HG03103 (cell line): ENCODE measurements around the gene RUFY4.
"Not testable (repeated sequence)": the region's sequence is repeated elsewhere in the genome, so short reads cannot be mapped to it uniquely, and the experiment has no call there.

ENCODE experiments used
- ATAC-seq: cut with Tn5 transposase; IDR thresholded peaks from one replicate; pipeline ENCODE4 v1.9.1; 2021; ENCODE audit warnings: low read depth; ENCODE audit not compliant: unreplicated experiment

Gene RUFY4, protein sequence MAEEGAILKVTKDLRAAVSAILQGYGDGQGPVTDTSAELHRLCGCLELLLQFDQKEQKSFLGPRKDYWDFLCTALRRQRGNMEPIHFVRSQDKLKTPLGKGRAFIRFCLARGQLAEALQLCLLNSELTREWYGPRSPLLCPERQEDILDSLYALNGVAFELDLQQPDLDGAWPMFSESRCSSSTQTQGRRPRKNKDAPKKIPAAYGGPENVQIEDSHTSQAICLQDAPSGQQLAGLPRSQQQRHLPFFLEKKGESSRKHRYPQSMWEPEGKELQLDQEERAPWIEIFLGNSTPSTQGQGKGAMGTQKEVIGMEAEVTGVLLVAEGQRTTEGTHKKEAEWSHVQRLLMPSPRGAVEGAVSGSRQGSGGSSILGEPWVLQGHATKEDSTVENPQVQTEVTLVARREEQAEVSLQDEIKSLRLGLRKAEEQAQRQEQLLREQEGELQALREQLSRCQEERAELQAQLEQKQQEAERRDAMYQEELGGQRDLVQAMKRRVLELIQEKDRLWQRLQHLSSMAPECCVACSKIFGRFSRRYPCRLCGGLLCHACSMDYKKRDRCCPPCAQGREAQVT

DNA sequence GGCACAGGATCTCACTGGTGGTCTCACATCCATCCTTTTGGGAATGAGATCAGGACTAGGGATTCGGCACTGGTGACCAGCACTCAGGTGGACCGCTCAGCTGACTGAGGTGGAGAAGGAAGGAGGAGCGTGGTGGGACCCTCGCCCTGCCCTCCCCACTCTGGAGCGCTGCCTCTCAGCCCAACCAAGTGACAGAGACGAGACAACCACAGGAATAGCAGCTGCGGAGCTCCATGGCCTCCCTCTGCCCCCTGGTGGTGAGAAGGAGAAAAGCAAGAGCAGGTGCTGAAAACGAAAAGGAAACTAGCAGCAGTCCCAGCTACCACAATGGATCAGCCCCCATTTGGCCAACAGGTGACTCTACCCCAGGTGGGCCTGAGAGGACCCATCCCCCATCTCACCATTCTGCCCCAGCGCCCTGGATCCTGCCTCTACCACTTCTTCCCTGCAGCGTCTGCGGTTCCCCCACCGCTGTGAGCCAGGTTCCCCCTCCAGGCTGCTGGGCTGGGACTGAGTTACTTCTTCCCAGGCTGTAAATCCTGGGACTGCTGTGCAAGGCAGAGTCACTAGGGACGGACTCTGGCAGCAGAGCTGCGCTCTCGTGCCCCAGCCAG, at the start of gene RUFY4:
TSS of gene RUFY4 (plus strand) at position 533 of the 614 bp plus-strand sequence. CDS start 1,353 bp downstream, outside the sequence.
- not testable (repeated sequence) for ATAC-seq

DNA sequence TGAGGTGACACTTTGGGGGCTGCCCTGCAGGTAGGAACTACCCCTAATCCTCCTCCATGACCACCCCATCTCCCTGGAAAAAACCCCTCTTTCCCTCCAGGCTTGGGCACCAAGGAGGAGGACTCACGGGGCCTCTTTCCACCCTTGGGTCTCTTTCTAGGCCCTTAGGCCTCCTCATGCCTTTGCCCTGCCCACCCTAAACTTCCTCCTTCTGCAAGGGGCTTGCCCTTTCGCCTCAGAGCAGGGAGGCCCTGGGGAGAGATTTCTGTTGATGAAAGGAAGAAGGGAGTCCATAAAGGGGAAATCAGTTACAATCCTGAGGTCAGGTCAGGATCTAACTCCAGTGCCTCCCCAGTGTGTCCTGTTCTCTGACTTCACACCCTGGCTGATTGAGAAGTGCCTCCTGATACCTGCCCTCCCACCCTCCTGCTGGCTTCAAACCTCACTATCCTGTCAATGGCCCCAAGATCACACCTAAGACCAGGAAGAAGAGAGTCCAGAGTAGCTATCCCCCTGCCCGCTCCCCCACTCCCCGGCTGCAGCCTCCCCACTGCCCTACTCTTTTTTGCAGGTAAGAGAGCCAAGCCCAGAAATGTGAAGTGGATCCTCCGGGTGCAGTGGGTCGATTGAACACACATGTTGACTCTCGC, 49.5 kb upstream of the RUFY4 start:
- no peak for ATAC-seq

DNA sequence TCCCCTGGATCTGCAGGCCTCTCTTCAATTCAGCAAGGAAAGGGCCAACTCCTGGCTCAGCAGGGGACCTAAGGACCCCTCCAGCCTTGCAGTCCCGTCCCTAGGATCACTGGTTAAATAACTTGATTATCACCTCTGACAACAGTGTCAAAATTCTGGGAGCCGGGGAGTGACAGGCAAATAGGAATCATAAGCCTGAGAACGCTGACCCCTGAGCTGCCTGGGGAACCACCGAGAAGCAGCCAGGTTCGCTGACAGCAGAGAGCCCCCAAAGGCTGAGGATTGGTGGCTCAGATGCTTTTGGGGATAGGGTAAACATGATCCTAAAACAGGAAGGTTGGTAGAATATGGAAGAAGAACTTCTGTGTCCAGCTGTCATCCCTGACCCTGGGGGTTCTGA, 48.8 kb upstream of the RUFY4 start:
- ATAC-seq, result no peak

DNA sequence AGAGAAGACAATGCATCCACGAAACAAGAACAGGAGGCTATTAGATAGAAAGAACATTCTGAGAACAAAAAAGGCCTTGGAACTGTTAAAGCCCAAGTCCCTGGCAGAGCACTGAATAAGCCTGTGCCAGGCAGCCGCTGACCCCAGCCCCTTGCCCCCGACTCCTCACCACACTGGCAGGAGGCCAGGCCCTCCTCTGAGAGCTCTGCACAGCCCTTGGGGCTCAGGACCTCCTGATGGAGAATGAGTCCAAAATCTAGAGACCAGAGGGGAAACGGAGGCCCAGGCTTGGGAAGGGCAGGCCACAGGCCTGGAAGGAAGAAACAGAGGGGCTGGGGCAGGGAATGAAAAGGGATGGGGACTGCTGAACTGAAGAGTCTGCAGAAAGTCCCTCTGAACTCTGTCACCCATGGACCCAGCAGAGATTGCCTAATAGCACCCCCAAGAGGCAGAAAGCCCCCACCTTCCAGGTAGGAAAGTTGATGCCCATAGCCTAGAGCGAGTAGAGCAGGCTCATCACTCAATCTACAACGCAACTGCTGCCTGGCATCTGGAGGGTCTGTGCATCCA, 48.0 kb upstream of the RUFY4 start:
- ATAC-seq, result no peak

DNA sequence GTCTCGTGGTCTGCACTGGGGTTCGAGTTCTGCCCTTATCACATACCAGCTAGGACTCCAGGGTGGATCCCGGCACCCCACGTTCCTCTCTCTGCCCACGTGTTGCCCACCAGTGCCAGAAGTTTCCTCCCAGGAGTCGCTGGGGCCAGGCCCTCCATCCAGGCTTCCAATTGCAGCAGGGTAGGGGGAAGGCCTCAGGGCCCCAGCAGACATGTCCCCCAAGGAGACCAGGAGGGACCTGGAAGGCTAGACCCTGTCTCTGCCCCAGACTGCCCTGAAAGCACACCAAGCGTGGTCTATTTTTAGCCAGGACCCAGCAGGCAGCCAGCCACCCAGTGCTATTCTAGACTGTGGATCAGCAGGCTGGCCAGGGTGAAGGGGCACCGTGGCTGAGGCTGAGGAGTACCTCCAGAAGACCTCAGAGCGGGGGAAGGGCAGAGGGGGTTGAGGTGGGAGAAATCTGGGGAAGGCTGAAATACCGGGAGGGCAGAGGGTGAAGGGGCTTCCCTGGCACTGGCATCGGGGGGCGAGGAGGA, 47.4 kb upstream of the RUFY4 start:
- ATAC-seq, result no peak

DNA sequence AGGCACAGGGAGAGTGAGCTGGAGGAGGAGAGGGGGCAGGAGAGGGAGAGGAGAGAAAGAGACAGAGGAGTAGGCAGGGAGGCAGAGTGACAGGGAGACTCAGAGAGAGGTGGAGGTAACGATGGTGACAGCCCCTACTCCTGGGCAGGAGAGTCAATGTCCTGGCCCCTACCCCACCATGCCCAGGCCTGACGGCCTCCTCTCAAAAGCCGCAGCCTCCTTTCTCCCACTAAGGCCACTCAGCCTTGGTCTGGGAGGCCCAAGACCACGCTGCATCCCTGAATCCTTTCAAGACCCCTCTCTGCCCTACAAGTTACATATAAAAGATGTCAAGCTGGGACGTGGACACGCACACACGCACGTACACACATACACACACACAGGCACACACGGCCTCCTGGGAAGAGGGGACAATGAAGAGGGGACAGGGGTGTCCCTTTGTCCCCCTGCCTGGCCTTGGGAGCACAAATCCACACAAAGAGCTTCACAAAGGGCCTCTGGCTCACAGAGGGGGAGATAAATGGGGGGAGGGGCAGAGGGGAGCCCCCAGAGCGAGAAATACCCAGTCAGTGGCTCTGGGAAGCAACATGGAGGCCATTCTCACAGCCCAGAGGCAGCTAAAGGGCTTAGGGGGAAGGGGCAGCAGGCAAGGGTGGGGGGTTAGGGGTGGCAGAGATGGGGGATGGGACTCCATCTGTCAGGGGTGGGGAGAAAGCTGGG, 46.8 kb upstream of the RUFY4 start:
- no peak for ATAC-seq

DNA sequence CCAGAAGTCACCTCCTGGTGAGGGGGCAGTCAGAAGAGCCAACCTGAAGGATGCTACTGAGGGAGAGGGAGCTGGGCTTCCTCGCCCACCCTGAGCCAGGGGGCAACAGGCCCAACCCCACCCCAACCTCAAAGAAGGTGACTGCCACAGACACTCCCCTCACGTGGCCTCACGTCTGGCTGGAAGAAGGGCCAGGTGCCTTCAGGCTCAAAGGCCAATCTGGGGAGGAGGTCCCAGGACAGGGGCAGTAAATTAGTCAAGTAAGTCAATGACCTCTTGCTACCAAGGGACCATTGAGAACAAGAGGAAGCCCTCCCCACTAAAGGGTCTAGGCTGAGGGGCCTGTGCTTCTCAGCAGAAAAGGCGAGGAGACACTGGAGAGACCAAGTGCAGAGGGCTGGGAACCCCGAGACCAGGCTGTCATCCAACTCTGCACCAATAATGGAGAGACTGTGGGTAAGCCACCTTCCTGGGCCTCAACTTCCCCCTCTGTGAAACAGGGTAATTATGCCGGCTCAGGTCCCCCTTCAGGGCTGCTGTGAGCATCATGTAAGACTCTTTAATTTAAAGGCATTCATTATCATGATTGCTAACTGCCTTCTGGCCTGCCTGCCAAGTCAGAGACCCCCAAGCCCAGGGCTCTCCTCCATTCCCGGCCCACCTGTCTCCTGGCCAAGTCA, 46.1 kb upstream of the RUFY4 start:
- no peak for ATAC-seq

DNA sequence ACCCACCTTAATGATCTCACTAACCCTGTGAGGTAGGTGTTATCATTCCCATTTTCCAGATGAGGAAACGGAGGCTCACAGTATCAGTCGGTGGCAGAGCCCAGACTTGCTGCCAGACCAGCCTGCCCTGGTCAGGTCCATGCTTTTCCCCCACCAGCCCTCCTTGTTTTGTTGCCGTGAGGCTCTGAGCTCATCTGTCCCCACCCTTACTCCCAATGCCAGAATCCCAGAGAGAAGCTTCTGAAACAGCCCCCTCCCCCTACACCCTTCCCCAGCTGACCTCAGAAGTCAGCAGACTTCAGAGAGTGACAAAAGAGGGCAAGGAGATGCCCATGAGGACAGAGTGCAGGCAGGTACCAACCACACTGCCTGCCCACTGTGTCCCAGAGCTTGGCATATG, 45.4 kb upstream of the RUFY4 start:
- no peak for ATAC-seq

DNA sequence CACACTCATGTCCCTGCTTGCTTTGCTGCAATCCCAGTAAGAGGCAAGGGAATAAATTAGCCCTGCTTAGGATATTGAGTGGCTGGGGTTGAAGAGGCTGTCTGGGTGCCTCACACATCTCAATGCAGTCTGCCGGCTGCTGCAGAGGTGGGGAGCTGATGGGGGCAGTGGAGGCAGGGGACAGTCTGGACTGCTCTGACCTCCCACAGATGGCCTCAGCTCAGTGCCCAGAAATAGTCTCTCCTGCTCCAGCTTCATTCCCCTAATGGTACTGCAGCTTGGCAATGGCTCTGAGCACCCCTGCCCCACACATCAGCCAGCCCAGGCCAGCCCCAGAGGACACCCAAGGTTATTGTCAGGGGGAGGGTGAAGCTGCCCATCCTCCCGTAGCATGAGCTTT, 44.7 kb upstream of the RUFY4 start:
- ATAC-seq, result no peak

DNA sequence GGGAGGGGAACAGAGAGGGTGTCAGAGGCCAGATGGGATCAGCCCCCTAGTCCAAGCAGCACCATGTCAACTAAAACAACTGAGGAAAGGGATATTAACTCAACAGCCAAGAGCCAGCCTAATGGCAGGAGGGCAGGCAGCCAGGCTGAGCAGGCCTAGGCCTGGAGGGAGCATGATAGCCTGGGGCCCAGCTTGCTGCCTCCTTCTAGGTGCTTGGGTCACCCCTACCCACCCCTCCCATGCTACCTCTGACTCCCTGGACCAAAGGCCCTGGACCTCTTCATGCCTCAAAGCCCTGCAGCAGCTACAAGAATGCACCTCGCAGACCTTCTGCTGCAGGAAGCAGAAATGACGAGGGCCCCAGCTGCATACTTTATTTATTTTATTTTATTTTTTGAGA, 44.2 kb upstream of the RUFY4 start:
- ATAC-seq, result no peak

DNA sequence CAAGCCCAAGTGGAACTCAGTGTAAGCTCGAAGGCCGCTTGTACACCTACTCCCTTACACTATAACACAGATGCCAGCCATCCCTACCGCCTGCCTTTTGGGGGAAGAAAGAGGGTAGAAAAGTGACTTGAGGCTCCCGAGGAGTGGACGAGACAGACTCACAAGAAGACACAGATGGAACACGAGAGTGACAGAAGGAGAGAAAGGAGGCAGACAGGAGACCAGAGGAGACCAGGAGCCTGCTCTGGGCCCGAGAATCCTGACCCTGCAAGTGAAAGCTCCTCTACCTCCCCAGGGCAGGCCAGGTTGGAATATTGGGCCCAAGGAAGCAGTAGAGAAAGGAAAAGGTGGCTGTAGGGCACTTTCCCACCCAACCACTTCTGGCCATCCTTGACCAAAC, 42.8 kb upstream of the RUFY4 start:
- no peak for ATAC-seq

DNA sequence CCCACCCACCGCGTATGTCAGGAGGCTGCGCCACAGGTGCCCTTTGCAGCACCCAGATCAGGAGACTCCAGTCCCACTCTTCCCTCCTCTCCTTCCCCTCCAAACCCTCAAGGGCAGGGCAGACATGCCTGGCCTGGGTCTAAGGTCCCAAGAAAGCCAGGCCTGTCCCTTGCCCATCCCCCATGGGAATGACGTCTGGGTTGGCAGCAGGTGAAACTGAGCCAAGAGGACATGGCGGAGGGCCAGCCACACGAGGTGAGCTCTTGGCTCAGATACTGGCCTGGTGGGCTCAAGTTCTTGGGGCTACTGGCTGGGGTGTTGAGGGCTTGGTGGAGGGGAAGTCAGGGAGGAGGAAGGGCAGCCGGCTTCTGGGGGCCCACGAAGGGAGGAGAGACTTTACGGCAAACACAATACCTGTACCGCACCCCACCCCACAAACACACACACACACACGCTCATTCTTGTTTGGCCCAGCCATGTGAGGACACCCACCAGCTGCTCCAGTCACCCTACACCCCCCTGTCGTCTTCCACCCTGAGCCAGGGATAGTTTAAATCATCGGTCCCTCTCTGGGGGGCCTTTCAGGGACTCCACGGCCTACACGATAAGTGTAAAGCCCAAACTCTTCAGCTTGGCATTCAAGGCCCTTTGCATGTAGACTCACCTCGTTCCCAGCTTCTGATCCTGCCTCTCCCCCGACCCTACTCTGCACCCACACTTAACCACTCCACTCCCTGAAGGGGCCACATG, 42.2 kb upstream of the RUFY4 start:
- ATAC-seq, result no peak

DNA sequence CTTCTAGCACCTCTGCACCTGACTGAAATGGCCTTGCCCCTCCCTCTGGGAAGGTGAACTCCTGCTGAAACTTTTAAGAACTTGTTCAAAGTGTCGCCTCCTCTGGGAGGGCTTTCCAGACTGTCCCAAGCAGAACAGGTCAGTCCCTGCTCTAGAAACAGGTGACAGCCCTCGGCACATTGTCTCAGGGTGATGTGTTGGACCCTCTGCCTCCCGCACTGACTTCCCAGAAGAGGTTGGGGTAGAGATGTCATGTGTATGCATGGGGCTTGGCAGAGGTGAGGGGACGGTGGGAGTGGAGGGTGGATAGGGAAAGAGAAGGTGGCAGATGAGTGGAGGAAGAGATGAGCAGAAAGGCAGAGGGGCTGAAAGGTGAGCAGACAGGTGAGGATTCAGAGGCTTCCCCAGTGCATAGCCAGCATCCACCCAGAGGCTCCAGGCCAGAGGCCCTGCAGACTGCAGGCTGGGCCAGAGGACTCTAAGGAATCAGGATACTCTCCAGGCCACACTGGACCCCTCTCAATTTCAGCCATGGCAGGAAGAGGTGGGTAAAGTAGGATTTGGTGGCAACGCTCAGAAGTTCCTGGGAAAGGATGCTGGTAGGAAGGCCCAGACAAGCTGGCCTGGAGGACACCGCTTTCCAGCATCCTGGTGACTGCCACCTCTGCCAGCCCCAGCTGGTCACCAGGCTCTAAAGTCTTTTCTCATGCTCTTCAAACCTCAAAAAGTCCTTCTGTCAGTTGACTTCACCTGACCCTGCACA, 41.4 kb upstream of the RUFY4 start:
- ATAC-seq, result no peak

DNA sequence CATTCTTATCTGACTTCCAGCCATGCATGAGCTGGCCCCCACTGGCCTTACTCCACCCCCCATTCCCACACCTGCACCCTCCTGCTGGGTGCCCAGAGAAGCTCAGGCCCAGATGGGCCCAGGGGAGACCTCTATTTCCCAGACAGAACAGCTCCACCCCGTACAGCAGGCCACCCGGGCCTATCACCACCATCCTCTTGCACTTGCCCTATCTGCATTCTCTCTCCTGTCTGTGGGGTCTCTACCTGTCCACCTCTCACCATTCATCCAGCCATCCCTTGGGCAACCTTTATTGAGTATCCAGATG, 40.9 kb upstream of the RUFY4 start:
- ATAC-seq, result no peak

DNA sequence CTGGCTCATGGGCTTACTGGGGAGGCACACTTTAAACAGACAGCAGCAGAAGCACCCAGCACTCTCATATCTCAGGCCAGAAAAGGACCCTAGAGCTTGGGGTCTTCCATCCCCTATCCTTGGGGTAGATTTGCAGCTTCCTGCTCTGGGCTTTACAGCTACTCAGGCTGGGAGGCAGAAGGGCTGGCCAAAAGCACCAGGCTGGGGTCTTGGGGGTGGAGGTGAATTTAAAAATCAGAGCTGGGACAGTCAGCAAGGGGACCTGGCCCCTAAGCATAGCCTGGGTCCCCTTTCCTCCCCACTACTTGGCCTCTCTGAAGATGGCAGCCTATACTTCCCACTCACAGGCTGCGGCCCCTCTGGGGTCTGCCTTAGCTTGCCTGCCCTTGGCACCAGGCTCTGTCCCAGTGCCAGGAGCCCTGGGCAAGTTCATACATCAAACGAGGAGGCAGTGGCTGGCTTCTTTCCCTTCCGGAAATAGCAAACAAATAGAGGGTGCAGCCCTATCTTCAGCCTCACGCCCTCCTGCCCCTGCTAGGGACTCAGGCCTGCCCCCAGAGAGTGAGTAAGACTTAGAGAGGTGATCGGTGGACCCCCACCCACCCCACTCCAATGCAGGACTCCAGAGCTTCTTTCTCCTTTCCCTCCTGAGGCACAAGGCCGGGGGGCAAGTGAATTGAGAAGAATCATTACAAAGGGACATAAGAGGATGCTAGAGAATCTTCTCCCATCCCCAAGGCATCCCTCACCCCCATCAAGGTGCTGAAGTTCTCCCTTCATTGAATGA, 40.3 kb upstream of the RUFY4 start:
- ATAC-seq, result no peak

DNA sequence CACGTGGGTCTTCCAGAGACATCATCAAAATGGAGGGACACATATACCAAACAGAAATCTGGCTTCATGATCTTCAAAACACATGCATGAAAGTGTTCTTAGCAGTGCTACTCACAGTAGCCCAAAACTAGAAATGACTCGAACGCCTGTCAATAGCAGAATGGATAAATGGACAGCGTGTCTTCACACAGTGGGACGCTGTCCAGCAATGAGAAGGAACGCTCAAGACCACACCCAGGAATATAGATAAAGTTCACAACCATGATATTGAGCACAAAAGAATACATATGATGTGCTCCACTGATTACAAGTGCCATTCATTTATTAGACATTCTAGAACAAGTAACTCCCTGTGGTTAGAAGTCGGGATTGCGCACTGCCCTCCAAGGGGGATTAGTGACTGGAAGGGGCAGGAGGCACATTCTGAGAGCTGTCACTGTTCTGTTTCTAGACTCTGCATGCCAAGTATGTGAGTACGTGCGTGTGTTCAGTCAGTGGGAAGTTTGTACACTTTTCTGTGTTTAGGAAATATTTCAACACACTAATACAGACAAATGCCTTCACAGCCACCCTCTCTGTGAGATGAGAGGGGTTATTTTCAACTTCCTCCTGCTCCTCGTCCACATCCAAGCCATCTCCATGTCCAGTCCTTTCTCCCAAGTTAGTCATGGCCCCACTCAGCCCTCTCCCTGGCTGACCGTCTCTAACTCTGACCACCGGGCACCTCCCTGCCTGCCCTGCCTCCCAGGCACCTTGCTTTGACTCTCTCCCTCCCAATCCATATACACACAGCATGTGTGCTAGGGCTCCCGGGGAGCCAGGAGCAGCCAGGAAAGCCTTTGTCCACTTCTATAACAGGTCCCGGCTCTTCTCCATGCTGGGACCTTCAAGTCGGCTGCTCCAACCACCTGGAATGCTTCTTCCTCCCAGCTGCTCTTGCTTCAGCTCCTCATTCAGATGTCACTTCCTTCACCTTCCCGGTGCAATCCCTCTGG, 39.4 kb upstream of the RUFY4 start:
- ATAC-seq, result no peak
